GM18519 (cell line): Measurements from ENCODE around the gene GNB1L.

Experiments used
- ATAC-seq: cut with Tn5 transposase; IDR thresholded peaks from one replicate; pipeline ENCODE4 v1.9.1; 2021; ENCODE audit warnings: mild to moderate bottlenecking, moderate library complexity; ENCODE audit not compliant: unreplicated experiment, low FRiP score

Gene GNB1L

DNA sequence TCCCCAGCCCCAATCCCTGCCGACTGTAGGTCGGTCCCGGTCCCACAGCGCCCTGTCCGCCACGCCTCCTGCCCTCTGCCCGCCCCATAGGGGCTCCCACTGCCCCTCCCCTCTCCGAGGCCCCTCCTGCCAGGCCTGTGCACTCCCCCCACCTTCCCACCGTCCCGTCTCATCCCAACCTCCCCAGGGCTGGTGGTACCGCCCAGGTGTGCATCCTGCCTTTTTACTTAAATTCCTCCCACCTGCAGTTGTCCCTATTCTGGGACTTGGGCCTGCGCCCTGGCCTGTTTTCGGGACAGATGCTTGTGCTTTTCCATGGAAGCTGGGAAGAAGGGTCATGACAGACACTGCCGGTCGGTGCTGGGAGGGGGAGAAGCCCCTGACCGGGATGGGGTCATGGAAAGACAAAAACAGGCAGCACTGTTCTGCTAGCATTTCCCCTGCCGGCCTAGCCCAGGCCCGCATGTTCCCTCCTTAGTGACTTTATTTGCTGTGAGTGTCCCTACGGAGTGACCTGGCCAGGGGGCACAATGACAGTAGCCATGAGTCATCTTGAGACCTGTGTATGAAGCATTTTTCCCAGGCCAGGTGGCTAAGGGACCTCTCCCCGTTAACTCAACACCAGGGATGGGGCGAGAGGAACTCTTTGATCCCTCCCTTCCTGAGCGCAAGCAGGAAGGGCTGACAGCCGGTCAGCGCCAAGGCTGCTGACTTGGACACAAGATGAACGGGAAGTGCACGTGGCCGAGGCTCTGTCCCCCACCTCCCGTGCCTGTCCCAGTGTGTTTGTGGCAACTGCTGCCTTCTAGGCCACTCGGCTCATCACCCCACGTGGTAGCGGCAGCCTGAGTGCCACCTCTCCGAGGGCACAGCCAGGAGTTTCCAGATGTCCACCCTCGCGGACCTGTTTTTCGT is 87.0 kb downstream of the GNB1L start:
- no peak for ATAC-seq

- ATAC-seq, result no peak
Measured at GRCh38 chr22:19766511-19767426, 87.9 kb downstream of the GNB1L start.

DNA sequence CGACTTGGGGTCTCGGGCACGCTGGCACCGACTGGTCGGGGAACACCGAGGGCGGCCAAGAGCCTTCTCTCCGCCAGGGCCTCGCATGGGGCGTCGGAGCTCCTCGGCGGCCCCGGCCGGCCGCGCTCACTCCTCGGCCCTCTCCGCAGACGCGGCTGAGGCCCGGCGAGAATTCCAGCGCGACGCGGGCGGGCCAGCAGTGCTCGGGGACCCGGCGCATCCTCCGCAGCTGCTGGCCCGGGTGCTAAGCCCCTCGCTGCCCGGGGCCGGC is 88.5 kb downstream of the GNB1L start:
- no peak for ATAC-seq

- ATAC-seq, result no peak
Measured at GRCh38 chr22:19765477-19766239, 89.0 kb downstream of the GNB1L start.

- no peak for ATAC-seq
Measured at GRCh38 chr22:19764636-19765476, 89.8 kb downstream of the GNB1L start.

- no peak for ATAC-seq
Measured at GRCh38 chr22:19764299-19764593, 90.4 kb downstream of the GNB1L start.

GRCh38 chr22:19763458-19764298 is 91.0 kb downstream of the GNB1L start:
- ATAC-seq, result no peak

GRCh38 chr22:19762568-19763457 is 91.9 kb downstream of the GNB1L start:
- ATAC-seq, result no peak

GRCh38 chr22:19761725-19762567 is 92.7 kb downstream of the GNB1L start:
- no peak for ATAC-seq

- ATAC-seq, result no peak
Measured at GRCh38 chr22:19760951-19761724, 93.5 kb downstream of the GNB1L start.

GRCh38 chr22:19760058-19760950 is 94.4 kb downstream of the GNB1L start, which contains the start of gene TBX1:
TSS of gene TBX1 (plus strand) at chr22:19760778. CDS start at chr22:19760844, 66 bp downstream.
- no peak for ATAC-seq

DNA sequence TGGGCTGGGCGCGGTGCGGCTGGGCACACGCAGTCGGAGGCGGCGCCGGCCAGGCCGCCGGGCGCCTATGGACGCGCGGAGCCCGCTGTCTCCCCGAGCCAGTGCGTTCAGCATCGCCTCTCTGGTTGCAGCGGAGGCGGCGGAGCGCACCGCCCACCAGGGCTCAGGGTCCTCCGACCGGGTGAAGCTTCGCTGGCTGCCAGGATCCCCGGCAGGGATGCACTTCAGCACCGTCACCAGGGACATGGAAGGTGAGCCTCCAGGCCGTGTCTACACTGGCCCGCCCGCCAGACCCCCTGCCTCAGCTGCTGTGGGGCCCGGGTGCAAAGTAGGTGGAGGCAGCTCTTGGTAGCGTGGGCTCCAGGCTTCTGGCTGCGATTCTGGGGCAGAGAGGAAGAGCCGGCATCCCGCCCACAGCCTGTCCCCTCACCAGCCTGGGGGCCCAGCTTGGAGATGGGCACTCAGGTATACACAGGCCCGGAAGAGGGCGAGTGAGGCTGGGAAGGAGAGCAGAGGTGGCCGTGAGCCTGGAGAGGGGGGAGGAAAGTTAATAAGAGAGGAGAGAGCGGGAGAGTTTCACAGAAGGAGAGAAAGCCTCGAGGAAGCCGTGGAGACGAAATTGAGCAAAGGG is 95.1 kb downstream of the GNB1L start:
- ATAC-seq, result no peak

DNA sequence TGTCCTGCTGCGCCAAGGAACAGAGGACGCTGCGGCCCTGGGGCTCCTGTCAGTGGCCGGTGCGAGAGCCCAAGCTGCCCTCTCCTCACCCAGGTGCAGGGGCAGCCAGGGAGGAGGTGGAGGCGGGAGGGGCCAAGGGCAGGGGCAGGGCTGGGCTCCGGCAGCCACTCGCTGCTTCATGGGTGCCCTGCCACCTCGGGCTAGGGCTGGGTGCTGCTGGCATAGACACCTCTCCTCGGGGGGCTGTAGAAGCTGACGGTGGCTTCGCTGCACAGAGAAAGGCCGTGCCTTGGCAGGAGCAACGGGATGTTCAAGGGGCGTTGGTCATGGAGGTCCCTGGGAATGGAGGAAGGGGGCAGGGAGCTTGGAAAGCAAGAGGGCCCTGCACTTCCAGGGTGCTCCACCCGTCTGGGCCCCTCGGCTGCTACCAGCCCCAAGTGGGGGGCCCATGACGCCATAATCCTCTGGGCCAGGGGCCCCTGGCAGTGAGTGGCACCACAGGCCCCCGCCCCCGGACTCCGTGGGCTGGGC is 95.7 kb downstream of the GNB1L start:
- ATAC-seq, result no peak

GRCh38 chr22:19757985-19758895 is 96.4 kb downstream of the GNB1L start:
- ATAC-seq, result no peak
